Kidney epithelial cell (primary cell): Measurements from ENCODE around the gene RAMP3. TPM values are rescaled to one million over a fixed set of nuclear protein-coding genes. Genes with fewer than 3 reads are reported as not detected.
A peak's percentile ranks its signal among the peaks of the same experiment; 100 is the strongest.

Source experiments
- DNase-seq: peaks from one replicate; pipeline ENCODE4 v3.0.0-alpha.2; 2010; ENCODE audit warnings: low read depth
- H3K27me3 ChIP-seq: 2 replicates; pipeline ENCODE4 v1.6.0; 2011; ENCODE audit warnings: low read length; ENCODE audit not compliant: control insufficient read depth, insufficient read depth
- H3K36me3 ChIP-seq: 2 replicates; pipeline ENCODE4 v1.5.1; 2011; ENCODE audit warnings: low read length; ENCODE audit not compliant: control insufficient read depth, insufficient read depth
- H3K4me3 ChIP-seq: 2 replicates; pipeline ENCODE4 v1.5.1; 2011; ENCODE audit warnings: low read depth, mild to moderate bottlenecking, control low read depth, low read length
- total RNA-seq: library from RNA; depleted of rRNA; stranded (reverse); fragments of >200 nt; gene quantifications from 2 replicates; pipeline ENCODE4 v1.2.3, GENCODE V29; 2015
- TF ChIP-seq, protein P1 (sequence below): IDR thresholded peaks from 2 replicates; pipeline ENCODE4 v1.5.1; 2011; ENCODE audit warnings: mild to moderate bottlenecking, moderate library complexity, low read length, control low read depth, inconsistent platforms; ENCODE audit not compliant: insufficient read depth, poor library complexity, severe bottlenecking

The RAMP3 gene
- total RNA-seq, 1 donor from 2014 or later = not detected

- Histone ChIP-seq H3K27me3 (peaks cover 6% of the 10 kb centered on the region), H3K36me3 (no peaks in the 10 kb centered on the region), H3K4me3 (no peak overlapping the region)
- DNase-seq = no peak
- TF ChIP-seq, protein P1, sequence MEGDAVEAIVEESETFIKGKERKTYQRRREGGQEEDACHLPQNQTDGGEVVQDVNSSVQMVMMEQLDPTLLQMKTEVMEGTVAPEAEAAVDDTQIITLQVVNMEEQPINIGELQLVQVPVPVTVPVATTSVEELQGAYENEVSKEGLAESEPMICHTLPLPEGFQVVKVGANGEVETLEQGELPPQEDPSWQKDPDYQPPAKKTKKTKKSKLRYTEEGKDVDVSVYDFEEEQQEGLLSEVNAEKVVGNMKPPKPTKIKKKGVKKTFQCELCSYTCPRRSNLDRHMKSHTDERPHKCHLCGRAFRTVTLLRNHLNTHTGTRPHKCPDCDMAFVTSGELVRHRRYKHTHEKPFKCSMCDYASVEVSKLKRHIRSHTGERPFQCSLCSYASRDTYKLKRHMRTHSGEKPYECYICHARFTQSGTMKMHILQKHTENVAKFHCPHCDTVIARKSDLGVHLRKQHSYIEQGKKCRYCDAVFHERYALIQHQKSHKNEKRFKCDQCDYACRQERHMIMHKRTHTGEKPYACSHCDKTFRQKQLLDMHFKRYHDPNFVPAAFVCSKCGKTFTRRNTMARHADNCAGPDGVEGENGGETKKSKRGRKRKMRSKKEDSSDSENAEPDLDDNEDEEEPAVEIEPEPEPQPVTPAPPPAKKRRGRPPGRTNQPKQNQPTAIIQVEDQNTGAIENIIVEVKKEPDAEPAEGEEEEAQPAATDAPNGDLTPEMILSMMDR = no peak
Observed at GRCh38 chr7:45133877-45134276, 23.7 kb upstream of the RAMP3 start.

DNA sequence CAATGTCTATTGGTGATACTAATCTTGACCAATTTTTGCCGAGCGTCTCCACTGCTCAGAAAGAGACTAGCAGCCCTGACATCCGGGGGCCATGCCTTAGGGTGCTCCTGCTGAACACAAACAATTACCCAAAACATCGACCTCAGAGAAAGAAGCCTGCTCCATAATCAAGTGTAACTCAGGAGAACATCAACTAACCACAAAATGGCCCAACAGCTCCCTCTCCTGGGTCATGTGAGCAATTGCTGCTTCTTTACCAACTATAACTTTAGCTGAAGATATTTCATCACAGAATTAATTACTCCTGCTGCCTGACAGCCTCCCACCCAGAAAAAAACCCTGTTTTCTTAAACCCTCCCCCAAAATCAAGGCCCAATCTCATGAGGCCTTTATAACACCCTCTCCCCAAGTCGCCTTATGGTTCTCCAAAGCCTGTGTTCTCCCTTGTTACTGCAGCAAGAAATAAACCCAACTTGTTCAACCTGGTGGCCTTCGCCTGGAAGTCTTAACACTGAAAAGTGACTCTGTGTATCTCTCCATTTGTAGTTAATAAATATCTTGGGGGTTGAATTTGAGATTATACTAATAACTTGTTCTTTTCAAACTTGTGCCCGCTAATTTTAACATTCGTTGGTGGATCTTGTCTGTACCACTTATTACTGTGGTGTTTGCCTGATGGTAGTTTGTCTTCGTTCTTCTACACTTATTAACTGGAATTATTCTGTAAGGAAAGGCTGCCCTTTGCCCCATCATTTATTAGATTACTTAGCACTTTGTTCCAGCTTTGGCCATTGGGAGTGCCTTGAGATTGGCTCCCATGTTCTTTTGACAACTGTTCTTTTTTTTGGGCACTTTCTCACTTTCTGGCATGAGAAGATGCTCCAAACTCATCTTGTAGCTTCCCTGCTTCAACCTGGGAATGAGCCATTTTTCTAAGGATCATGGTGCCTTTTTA, 21.2 kb upstream of the RAMP3 start:
- Histone ChIP-seq H3K4me3 (no peak overlapping the region), H3K27me3 (peaks cover 5% of the 10 kb centered on the region), H3K36me3 (no peaks in the 10 kb centered on the region)
- TF ChIP-seq, protein P1 = peak; percentile 79
- no peak for DNase-seq

DNA sequence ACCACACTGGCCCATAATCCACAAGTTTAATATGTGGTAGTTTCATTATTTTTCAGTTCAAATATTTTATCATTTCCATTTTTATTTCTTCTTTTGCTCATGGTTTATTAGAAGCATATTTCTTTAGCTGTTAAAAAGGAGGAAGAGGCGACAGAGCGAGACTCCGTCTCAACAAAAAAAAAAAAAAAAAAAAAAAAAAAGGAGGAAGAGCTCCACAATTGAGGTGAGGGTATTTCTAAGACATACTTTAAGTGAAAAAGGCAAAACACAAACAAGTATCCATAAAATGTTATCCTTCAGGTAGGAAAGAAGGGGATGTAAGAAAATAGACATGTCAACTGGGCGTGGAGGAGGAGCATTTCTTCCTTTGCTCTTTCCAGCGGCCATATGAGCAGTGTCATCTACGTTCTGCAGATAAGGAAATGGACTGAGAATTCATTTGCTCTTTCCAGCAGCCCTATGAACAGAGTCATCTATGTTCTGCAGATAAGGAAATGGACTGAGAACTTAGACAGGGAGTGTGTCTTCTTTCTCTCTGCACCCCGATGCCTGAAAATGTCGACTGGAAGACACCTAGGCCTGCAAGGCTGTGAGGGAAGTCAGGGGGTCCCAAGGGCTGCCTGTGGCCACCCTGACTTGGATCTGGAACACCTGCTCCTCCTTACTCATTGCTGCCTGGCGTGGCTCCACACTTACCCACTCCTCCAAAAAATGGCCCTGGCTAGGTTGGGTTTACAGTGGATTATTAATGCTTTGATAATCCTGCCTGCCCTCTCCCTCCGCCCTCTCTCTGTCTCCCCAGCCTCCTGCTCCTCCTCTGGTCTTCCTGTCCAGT, 18.9 kb upstream of the RAMP3 start:
- TF ChIP-seq, protein P1 = no peak
- H3K4me3 ChIP-seq = no peak overlapping the region
- H3K36me3 ChIP-seq = no peaks in the 10 kb centered on the region
- H3K27me3 ChIP-seq = peaks cover 2% of the 10 kb centered on the region
- no peak for DNase-seq

DNA sequence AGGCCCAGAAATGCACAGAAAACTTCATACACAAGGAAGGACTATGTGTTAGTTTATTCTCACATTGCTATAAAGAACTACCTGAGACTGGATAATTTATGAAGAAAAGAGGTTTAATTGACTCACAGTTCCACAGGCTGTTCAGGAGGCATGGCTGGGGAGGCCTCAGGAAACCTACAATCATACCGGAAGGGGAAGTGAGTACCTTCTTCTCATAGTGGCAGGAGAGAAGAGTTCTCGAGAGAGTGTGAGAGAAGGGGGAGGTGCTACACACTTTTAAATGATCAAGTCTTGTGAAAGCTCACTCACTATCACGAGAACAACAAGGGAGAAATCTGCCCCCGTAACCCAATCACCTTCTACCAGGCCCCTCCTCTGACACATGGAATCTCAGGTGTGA, 16.8 kb upstream of the RAMP3 start:
- Histone ChIP-seq H3K27me3 (peaks cover 5% of the 10 kb centered on the region), H3K4me3 (no peak overlapping the region), H3K36me3 (no peaks in the 10 kb centered on the region)
- DNase-seq = no peak
- TF ChIP-seq, protein P1 = no peak

GRCh38 chr7:45143616-45144015, 14.0 kb upstream of the RAMP3 start:
- Histone ChIP-seq H3K36me3 (no peaks in the 10 kb centered on the region), H3K27me3 (peaks cover 15% of the 10 kb centered on the region), H3K4me3 (no peak overlapping the region)
- TF ChIP-seq, protein P1 = no peak
- no peak for DNase-seq
